ENCODE measurements around the gene NAALADL2. TPM values are rescaled to one million over a fixed set of nuclear protein-coding genes. Genes with fewer than 3 reads are reported as not detected.

The NAALADL2 gene
- total RNA-seq, 1 experiment from 2014 or later: 1.6 TPM

- Mint-ChIP-seq H3K4me3 (no peak overlapping the region), H3K36me3 (ENCODE audit: insufficient read depth in 1 of 3, low read depth in 3 of 3) (peaks cover 0 to 2% (median 0%) of the 10 kb centered on the region in 3 experiments; a peak in 1 of 7 replicates)
- H3K4me2 ChIP-seq (ENCODE audit: insufficient read depth, insufficient read length, low read length): no peak overlapping the region
Measured at GRCh38 chr3:175426805-175427204, 567.7 kb downstream of the NAALADL2 start.

More at GRCh38 chr3:175426805-175427204, 567.7 kb downstream of the NAALADL2 start:
- Histone ChIP-seq H3K23me2 (ENCODE audit: insufficient read length, low read depth, low read length, poor library complexity, severe bottlenecking) (no peaks in the 10 kb centered on the region), H3T11ph (ENCODE audit: low read length) (no peak overlapping the region), H2BK5ac (ENCODE audit: insufficient read length, low read length) (no peak overlapping the region), H4K8ac (replicated peaks; ENCODE audit: insufficient read length, low read depth, low read length) (no peak overlapping the region), H3K4ac (ENCODE audit: low read depth, low read length) (no peak overlapping the region), H4K5ac (ENCODE audit: insufficient read length, low read depth, low read length) (no peak overlapping the region), H2AFZ (ENCODE audit: low read length) (no peak overlapping the region), H2BK12ac (ENCODE audit: insufficient read length, low read depth, low read length) (no peak overlapping the region), H4K91ac (ENCODE audit: insufficient read length, low read depth, low read length) (no peak overlapping the region), H3K18ac (ENCODE audit: insufficient read length, low read depth, low read length) (no peak overlapping the region), H3K9ac (ENCODE audit: extremely low read depth, insufficient read length, low read length) (no peak overlapping the region), H3K27ac (ENCODE audit: insufficient read length, low read depth, low read length) (no peak overlapping the region), H4K20me1 (ENCODE audit: control insufficient read depth, insufficient read depth, insufficient read length) (no peaks in the 10 kb centered on the region), H3K27me3 (ENCODE audit: insufficient read depth, low read length) (no peaks in the 10 kb centered on the region), H3K4me1 (ENCODE audit: insufficient read depth, low read length) (no peaks in the 10 kb centered on the region), H3K9me3 (ENCODE audit: control insufficient read depth, low read depth, low read length) (no peaks in the 10 kb centered on the region), H2BK15ac (ENCODE audit: low read depth, low read length) (no peak overlapping the region), H3K56ac (ENCODE audit: insufficient read length, low read depth, low read length) (no peak overlapping the region), H3K79me2 (ENCODE audit: insufficient read depth, low read length) (no peaks in the 10 kb centered on the region), H2BK20ac (ENCODE audit: low read depth, low read length, poor library complexity, severe bottlenecking) (no peak overlapping the region), H3K79me1 (ENCODE audit: insufficient read depth, low read depth, low read length, poor library complexity, severe bottlenecking) (no peaks in the 10 kb centered on the region), H3K14ac (ENCODE audit: insufficient read depth, low read length) (no peak overlapping the region), H2AK5ac (ENCODE audit: insufficient read length, low read length) (no peak overlapping the region), H2BK120ac (ENCODE audit: low read depth, low read length, poor library complexity, severe bottlenecking) (no peak overlapping the region), H3K23ac (ENCODE audit: insufficient read length, low read depth, low read length) (no peak overlapping the region)
- Mint-ChIP-seq H3K9me3 (no peaks in the 10 kb centered on the region; a peak in 1 of 5 replicates), H3K27me3 (ENCODE audit: low read depth) (no peaks in the 10 kb centered on the region), H3K4me1 (no peaks in the 10 kb centered on the region), H3K27ac (no peak overlapping the region)
- no CpG with 5 or more reads among the region's 5 CpGs for WGBS (ENCODE audit: extremely low coverage, insufficient read length, low lambda C conversion rate)
- no peak for TF ChIP-seq CTCF (conservative IDR thresholded peaks at IDR 0.05)
- DNase-seq: no peak

Data from H9 (cell line).